Upper lobe of left lung (tissue), 6 donors: ENCODE measurements around the gene RAB5B. TPM values are rescaled to one million over a fixed set of nuclear protein-coding genes. Genes with fewer than 3 reads are reported as not detected.

Experiments used
- ATAC-seq, 2 donors: fragments of 200-7000 bp; cut with Tn5 transposase; one replicate each; pipeline ENCODE4 v1.9.1; 2022; ENCODE audit warnings: mild to moderate bottlenecking in 2 of 2, moderate library complexity in 2 of 2; ENCODE audit not compliant: low FRiP score in 2 of 2
- DNase-seq, 2 donors: peaks; one replicate each; pipeline ENCODE4 v3.0.0-alpha.2; 2019 to 2020
- H3K27ac ChIP-seq, 4 donors: fragments of 200-600 bp; sonication (generic); one replicate each; pipeline ENCODE4 v1.5.1; 2016 to 2019
- H3K27me3 ChIP-seq, 4 donors: fragments of 200-600 bp; sonication (generic); one replicate each; pipeline ENCODE4 v1.5.1; 2017 to 2019
- H3K36me3 ChIP-seq, 4 donors: fragments of 200-600 bp; sonication (generic); one replicate each; pipeline ENCODE4 v1.5.1; 2016 to 2019
- H3K4me1 ChIP-seq, 4 donors: fragments of 200-600 bp; sonication (generic); one replicate each; pipeline ENCODE4 v1.5.1; 2018 to 2019
- H3K4me3 ChIP-seq, 4 donors: fragments of 200-600 bp; sonication (generic); one replicate each; pipeline ENCODE4 v1.5.1; 2017 to 2019; ENCODE audit warnings: mild to moderate bottlenecking in 2 of 4, moderate library complexity in 1 of 4
- H3K9me3 ChIP-seq, 4 donors: fragments of 200-600 bp; sonication (generic); one replicate each; pipeline ENCODE4 v1.5.1; 2018 to 2019
- EP300 ChIP-seq, 4 donors: sonication (generic); formaldehyde crosslinking; IDR thresholded peaks; one replicate each; pipeline ENCODE4 v1.5.1; 2017; ENCODE audit warnings: antibody characterized with exemption in 4 of 4, control low read depth in 2 of 4
- POLR2A ChIP-seq, 4 donors: fragments of 450-650 bp; IDR thresholded peaks; one replicate each; pipeline ENCODE4 v1.5.1; 2016 to 2017; ENCODE audit warnings: antibody characterized with exemption in 4 of 4, mild to moderate bottlenecking in 2 of 4
- POLR2AphosphoS5 ChIP-seq, 2 donors: sonication (generic); formaldehyde crosslinking; IDR thresholded peaks; one replicate each; pipeline ENCODE4 v1.5.1; 2017; ENCODE audit warnings: antibody characterized with exemption in 2 of 2
- WGBS, 2 donors: methylation state at CpG; one replicate each; pipeline ENCODE4 v1.1.5; 2017 to 2018; 5-methylcytosine and 5-hydroxymethylcytosine counted together
- total RNA-seq, 6 donors: library from RNA; depleted of rRNA in 4 of 6; stranded (reverse); fragments of >200 nt in 4 of 6; gene quantifications; one replicate each; pipeline versions ENCODE4 v1.1.0 to v1.2.1, GENCODE V29; 2016 to 2021
- TF ChIP-seq, protein P1 (sequence below), 6 experiments: fragments of 450-650 bp in 4 of 6; fragments of 200-600 bp in 2 of 6; sonication (generic) in 2 of 6; IDR thresholded peaks; one replicate each; pipeline ENCODE4 v1.5.1; 2016 to 2019; ENCODE audit warnings: antibody characterized with exemption in 6 of 6
- donor health status: DM: no; HTN: no; CAD: no; lungs with moderate emphysema.
- donor health status: DM: no; HTN: yes; CAD: no; lungs with severe emphysema.

RAB5B gene
- total RNA-seq, 6 donors from 2014 or later: 53.4 to 139 (median 116) TPM

DNA sequence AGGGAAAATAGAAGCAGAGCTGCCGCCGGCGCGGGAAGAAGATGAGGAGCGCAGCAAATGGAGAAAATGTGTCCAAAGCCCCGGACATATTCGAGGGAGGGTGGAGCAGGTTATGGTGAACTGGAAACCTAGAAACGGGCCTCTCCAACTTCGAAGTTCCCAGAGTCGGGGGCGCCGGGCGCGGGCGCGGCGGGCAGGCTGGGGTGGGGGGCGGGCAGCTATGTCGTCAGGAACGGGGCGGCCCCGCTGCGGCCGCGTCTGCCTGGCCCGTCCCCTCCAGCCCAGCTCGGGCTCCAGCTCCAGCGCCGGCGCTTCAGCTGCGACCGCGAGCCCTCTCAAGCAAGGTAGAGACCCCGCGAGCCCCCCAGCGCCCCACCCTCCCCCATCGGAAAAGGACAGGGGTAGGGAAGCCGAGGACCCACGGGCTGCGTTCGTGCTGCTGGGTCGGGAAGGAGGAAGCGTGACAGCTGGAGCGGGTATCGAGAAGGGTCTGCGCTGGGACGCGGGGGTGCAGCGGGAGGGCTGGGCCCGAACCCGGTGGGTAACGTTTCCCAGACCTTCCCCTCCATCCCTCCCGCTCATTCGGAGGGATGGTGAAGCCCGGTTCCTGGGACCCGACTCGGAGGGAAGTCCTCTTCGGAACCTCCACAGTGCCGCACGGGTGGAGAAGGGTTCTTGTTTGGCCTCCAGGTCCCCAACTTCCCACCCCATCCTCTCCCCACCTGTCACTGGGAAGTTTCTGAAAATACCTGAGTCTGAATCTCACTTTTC, 41.9 kb upstream of the RAB5B start:
- H3K27ac ChIP-seq: peak overlapping the region; percentile 81 to 88 (median 86)
- H3K9me3 ChIP-seq: no peaks in the 10 kb centered on the region
- WGBS, 2 donors: 0 to 2% methylated on average over 19 to 45 of the region's 60 CpGs
- H3K36me3 ChIP-seq: no peaks in the 10 kb centered on the region
- TF ChIP-seq EP300 (IDR thresholded peaks at IDR 0.05) (no peak), POLR2A (IDR thresholded peaks at IDR 0.05) (peak in 1 of 4 donors; percentile 21), POLR2AphosphoS5 (IDR thresholded peaks at IDR 0.05) (peak in 1 of 2 donors; percentile 10)
- TF ChIP-seq, protein P1, sequence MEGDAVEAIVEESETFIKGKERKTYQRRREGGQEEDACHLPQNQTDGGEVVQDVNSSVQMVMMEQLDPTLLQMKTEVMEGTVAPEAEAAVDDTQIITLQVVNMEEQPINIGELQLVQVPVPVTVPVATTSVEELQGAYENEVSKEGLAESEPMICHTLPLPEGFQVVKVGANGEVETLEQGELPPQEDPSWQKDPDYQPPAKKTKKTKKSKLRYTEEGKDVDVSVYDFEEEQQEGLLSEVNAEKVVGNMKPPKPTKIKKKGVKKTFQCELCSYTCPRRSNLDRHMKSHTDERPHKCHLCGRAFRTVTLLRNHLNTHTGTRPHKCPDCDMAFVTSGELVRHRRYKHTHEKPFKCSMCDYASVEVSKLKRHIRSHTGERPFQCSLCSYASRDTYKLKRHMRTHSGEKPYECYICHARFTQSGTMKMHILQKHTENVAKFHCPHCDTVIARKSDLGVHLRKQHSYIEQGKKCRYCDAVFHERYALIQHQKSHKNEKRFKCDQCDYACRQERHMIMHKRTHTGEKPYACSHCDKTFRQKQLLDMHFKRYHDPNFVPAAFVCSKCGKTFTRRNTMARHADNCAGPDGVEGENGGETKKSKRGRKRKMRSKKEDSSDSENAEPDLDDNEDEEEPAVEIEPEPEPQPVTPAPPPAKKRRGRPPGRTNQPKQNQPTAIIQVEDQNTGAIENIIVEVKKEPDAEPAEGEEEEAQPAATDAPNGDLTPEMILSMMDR (IDR thresholded peaks at IDR 0.05): no peak
- peaks cover 32 to 61% (median 43%) of the 10 kb centered on the region in 4 donors for H3K4me1 ChIP-seq
- peak overlapping the region; percentile 53 to 83 (median 72) for H3K4me3 ChIP-seq
- H3K27me3 ChIP-seq: no peaks in the 10 kb centered on the region
- DNase-seq (peak; percentile 80 to 93), ATAC-seq (peak in 1 of 2 donors; percentile 70)

DNA sequence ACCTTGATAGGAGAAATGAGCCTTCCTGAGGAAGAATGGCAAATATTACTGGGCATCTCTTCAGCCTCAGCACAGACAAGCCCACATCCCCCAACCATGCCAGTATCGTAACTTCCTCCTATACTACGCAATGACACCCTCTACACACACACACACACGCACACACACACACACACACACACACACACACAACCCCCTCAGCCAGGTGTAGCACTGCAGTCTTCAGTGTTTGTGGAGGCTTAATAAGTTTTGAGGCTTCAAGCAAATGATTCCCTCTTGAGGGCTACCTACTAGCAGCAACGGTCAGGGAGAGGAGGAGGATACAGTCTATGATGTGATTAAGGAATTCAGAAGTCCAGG, 41.3 kb upstream of the RAB5B start:
- peaks cover 32 to 61% (median 43%) of the 10 kb centered on the region in 4 donors for H3K4me1 ChIP-seq
- TF ChIP-seq POLR2A (IDR thresholded peaks at IDR 0.05): peak in 1 of 4 donors; percentile 3
- TF ChIP-seq, protein P1 (IDR thresholded peaks at IDR 0.05): no peak
- peaks cover 0 to 4% (median 0%) of the 10 kb centered on the region in 4 donors for H3K36me3 ChIP-seq
- H3K27ac ChIP-seq: peak overlapping the region in 3 of 4 donors; percentile 85 to 88 (median 87)
- ATAC-seq (peak; percentile 37 to 39), DNase-seq (peak in 1 of 2 donors; percentile 43)
- peak overlapping the region; percentile 53 to 83 (median 72) for H3K4me3 ChIP-seq
- H3K27me3 ChIP-seq: no peaks in the 10 kb centered on the region
- H3K9me3 ChIP-seq: no peaks in the 10 kb centered on the region
- 6 to 9% methylated on average over 4 of the region's 4 CpGs for WGBS, 2 donors

DNA sequence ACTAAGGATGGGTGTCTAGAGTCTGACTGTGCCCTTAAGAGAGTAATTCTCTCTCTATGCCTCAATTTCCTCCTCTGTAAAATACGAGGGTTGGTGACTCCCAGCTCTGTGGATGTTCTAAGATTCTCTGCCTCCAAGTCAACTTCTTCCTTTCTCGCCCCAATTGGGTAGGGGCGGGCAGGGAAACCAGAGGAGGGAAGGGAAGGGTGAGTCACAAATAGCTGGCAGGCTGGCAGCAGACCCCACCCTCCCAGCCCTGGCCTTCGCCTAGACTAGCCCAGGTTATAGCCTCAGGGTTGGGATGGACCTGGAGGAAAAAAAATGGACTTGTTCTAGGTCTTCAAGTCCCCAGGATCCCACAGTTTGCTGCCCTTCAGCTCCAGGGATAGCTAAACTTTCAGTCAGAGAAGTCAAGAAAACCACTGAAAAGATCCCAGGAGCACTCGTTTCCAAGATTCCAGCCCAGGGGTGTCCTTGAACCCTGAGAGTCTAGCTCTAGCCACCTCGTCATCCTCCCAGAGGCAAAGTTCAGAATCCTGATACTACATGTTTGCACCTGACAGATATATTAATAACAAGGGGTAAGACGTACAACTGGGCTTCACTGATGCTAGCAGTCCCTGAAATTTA, 40.6 kb upstream of the RAB5B start:
- Histone ChIP-seq H3K4me3 (peak overlapping the region in 1 of 4 donors; percentile 83), H3K27ac (peak overlapping the region in 1 of 4 donors; percentile 88), H3K27me3 (no peaks in the 10 kb centered on the region), H3K9me3 (no peaks in the 10 kb centered on the region), H3K4me1 (peaks cover 29 to 57% (median 40%) of the 10 kb centered on the region in 4 donors), H3K36me3 (peaks cover 0 to 9% (median 0%) of the 10 kb centered on the region in 4 donors)
- 67 to 81% methylated on average over 7 of the region's 7 CpGs for WGBS, 2 donors
- TF ChIP-seq EP300 (IDR thresholded peaks at IDR 0.05) (no peak), POLR2AphosphoS5 (IDR thresholded peaks at IDR 0.05) (no peak), POLR2A (IDR thresholded peaks at IDR 0.05) (no peak)
- TF ChIP-seq, protein P1 (IDR thresholded peaks at IDR 0.05): no peak
- ATAC-seq: no peak
- DNase-seq: peak in 1 of 2 donors; percentile 31

DNA sequence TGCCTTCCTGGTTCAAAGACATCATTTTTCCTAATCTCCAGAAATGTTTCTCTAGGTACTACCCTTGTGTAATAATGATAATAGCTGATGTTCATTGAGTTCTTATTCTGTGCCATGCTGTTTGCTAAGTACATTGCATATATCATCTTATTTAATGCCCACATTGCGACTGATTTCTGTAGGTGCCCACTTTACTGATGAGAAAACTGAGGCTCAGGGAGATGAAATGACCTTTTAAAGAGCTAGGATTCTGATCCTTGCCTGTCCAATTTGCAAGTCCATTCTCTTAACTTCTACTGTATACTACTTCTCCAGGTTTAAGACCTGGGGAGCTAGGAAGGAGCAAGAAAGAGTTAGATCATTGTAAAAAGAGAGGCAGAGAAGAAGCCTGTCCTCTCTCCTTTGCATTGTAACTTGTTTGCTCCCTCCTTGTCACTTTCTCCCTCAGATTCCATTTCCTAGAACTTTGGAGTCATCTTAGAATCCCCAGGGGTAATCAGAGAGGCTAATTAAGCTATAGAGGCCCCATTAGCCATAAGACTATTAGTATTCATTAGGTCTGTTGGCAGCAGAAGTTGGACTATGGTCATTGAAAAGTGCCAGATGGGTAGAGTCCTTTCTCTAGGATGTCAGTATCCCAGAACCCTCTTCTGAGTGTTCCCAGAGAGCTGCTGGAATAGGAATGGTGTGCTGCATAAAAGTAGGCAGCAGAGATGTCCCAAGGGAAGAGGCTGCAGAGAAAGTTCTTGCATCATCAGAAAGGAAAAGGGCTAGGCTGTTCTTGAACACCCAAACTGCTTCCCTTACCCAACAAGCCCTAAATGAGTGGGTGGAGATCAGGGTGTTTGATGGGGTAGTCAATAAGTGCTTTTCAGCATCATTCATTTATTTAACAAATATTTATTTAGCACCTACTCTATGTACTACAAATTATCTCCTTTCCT, 39.8 kb upstream of the RAB5B start:
- no peak for TF ChIP-seq EP300 (IDR thresholded peaks at IDR 0.05)
- no peak for TF ChIP-seq POLR2AphosphoS5 (IDR thresholded peaks at IDR 0.05)
- TF ChIP-seq POLR2A (IDR thresholded peaks at IDR 0.05): no peak
- TF ChIP-seq, protein P1 (IDR thresholded peaks at IDR 0.05): no peak
- DNase-seq (no peak), ATAC-seq (no peak)
- no peak overlapping the region for H3K27ac ChIP-seq
- H3K4me3 ChIP-seq: peak overlapping the region in 1 of 4 donors; percentile 83
- H3K27me3 ChIP-seq: no peaks in the 10 kb centered on the region
- peaks cover 0 to 14% (median 0%) of the 10 kb centered on the region in 4 donors for H3K36me3 ChIP-seq
- peaks cover 22 to 49% (median 33%) of the 10 kb centered on the region in 4 donors for H3K4me1 ChIP-seq
- 96 to 100% methylated on average over 1 of the region's 1 CpG for WGBS, 2 donors
- no peaks in the 10 kb centered on the region for H3K9me3 ChIP-seq
